IPS-15b (cell line): ENCODE results near the gene GGCX.

Experiments
- H3K27me3 ChIP-seq: one replicate; pipeline ENCODE4 v1.6.1; 2013; ENCODE audit warnings: low read length; ENCODE audit not compliant: control insufficient read depth, insufficient read depth
- H3K36me3 ChIP-seq: one replicate; pipeline ENCODE4 v1.6.1; 2013; ENCODE audit warnings: low read length; ENCODE audit not compliant: control insufficient read depth, insufficient read depth
- H3K4me1 ChIP-seq: one replicate; pipeline ENCODE4 v1.6.1; 2013; ENCODE audit warnings: mild to moderate bottlenecking, low read length; ENCODE audit not compliant: control insufficient read depth, insufficient read depth
- H3K4me3 ChIP-seq: one replicate; pipeline ENCODE4 v1.5.1; 2013; ENCODE audit warnings: low read depth, low read length
- H3K9ac ChIP-seq: one replicate; pipeline ENCODE4 v1.6.1; 2013; ENCODE audit warnings: low read depth, mild to moderate bottlenecking, low read length
- H3K9me3 ChIP-seq: one replicate; pipeline ENCODE4 v1.6.1; 2013; ENCODE audit warnings: mild to moderate bottlenecking, low read length; ENCODE audit not compliant: control insufficient read depth, insufficient read depth

The GGCX gene

GRCh38 chr2:85497944-85498630, 63.2 kb downstream of the GGCX start:
- Histone ChIP-seq H3K36me3 (no peaks in the 10 kb centered on the region), H3K9me3 (no peaks in the 10 kb centered on the region), H3K27me3 (no peaks in the 10 kb centered on the region), H3K9ac (no peak overlapping the region), H3K4me1 (no peaks in the 10 kb centered on the region), H3K4me3 (no peak overlapping the region)

DNA sequence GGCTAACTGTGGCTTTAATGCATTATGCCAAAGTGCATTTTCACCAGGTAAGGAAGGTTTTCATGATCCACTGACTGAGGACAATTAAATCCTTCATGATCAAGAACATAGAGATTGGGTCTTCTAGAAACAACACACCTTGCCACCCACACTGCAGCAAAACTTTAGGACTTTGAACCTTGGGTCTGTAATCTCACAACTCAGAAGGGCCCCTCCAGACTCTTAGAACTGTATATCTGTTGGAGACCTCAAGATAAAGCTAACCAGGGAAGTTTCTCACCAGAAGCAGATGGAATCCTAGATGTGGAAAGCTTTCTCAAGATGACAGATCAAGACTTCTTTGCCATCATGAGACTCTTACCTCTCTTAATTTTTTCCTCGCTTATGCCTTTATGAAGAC, 64.9 kb downstream of the GGCX start:
- Histone ChIP-seq H3K4me3 (no peak overlapping the region), H3K9ac (no peak overlapping the region), H3K9me3 (no peaks in the 10 kb centered on the region), H3K36me3 (no peaks in the 10 kb centered on the region), H3K4me1 (no peaks in the 10 kb centered on the region), H3K27me3 (no peaks in the 10 kb centered on the region)
